Neural cell (in vitro differentiated cells): ENCODE data around the gene IL1RAPL2. TPM values are rescaled to one million over a fixed set of nuclear protein-coding genes. Genes with fewer than 3 reads are reported as not detected.
"Not testable (repeated sequence)": the region's sequence is repeated elsewhere in the genome, so short reads cannot be mapped to it uniquely, and the experiment has no call there.

Source experiments
- H2AFZ ChIP-seq: fragments of 200-600, 300-800 bp; sonication (generic), shearing (Covaris generic); 2 replicates; pipeline ENCODE4 v1.6.0; 2014; ENCODE audit warnings: low read depth, mild to moderate bottlenecking, antibody characterized with exemption, low read length, moderate library complexity
- H3F3A ChIP-seq: fragments of 200-600 bp; shearing (Covaris generic); 2 replicates; pipeline ENCODE4 v1.6.1; 2016; ENCODE audit warnings: mild to moderate bottlenecking, moderate library complexity, mixed read lengths, antibody characterized with exemption, low read length; ENCODE audit not compliant: insufficient read depth, poor library complexity, severe bottlenecking
- H3K27ac ChIP-seq: fragments of 200-600, 300-800 bp; sonication (generic), shearing (Covaris generic); 2 replicates; pipeline ENCODE4 v1.5.1; 2014; ENCODE audit warnings: mild to moderate bottlenecking, low read length, moderate library complexity
- H3K27me3 ChIP-seq: fragments of 300-800, 200-600 bp; sonication (generic), shearing (Covaris generic); 2 replicates; pipeline ENCODE4 v1.6.0; 2014; ENCODE audit warnings: mild to moderate bottlenecking, low read depth, low read length, moderate library complexity; ENCODE audit not compliant: insufficient read depth
- H3K36me3 ChIP-seq: fragments of 300-800, 200-600 bp; sonication (generic), shearing (Covaris generic); 2 replicates; pipeline ENCODE4 v1.5.1; 2014; ENCODE audit warnings: mild to moderate bottlenecking, antibody characterized with exemption, low read length, moderate library complexity; ENCODE audit not compliant: insufficient read depth
- H3K4me2 ChIP-seq: fragments of 300-800, 200-600 bp; sonication (generic), shearing (Covaris generic); 2 replicates; pipeline ENCODE4 v1.6.0; 2014; ENCODE audit warnings: mild to moderate bottlenecking, low read length
- H3K4me3 ChIP-seq: fragments of 300-800, 200-600 bp; sonication (generic), shearing (Covaris generic); 2 replicates; pipeline ENCODE4 v1.5.1; 2014; ENCODE audit warnings: mild to moderate bottlenecking, low read length, moderate library complexity
- H3K79me2 ChIP-seq: fragments of 200-600 bp; shearing (Covaris generic); replicated peaks from 2 replicates; pipeline ENCODE4 v1.6.0; 2014; ENCODE audit warnings: mild to moderate bottlenecking, low read length, moderate library complexity; ENCODE audit not compliant: insufficient read depth
- H3K9ac ChIP-seq: fragments of 300-800, 200-600 bp; sonication (generic), shearing (Covaris generic); 2 replicates; pipeline ENCODE4 v1.6.1; 2016; ENCODE audit warnings: mild to moderate bottlenecking, low read length, mixed read lengths
- H3K9me2 ChIP-seq: fragments of 200-600 bp; shearing (Covaris generic); 2 replicates; pipeline ENCODE4 v1.6.1; 2016; ENCODE audit warnings: mild to moderate bottlenecking, low read length, mixed read lengths; ENCODE audit not compliant: insufficient read depth
- H3K9me3 ChIP-seq: fragments of 200-600, 300-800 bp; sonication (generic), shearing (Covaris generic); 2 replicates; pipeline ENCODE4 v1.6.1; 2016; ENCODE audit warnings: mild to moderate bottlenecking, mixed run types, low read length, moderate library complexity, mixed read lengths
- H4K20me1 ChIP-seq: fragments of 200-600 bp; shearing (Covaris generic); 2 replicates; pipeline ENCODE4 v1.6.1; 2016; ENCODE audit warnings: mild to moderate bottlenecking, mixed run types; ENCODE audit not compliant: insufficient read depth
- EP300 ChIP-seq: fragments of 450-650 bp; conservative IDR thresholded peaks from 2 replicates; pipeline ENCODE4 v1.6.1; 2014; ENCODE audit warnings: antibody characterized with exemption, mild to moderate bottlenecking, moderate library complexity; ENCODE audit not compliant: poor library complexity, severe bottlenecking
- EZH2 ChIP-seq: fragments of 200-600, 300-800 bp; shearing (Covaris generic), sonication (generic); IDR thresholded peaks from 2 replicates; pipeline ENCODE4 v1.6.1; 2014; ENCODE audit warnings: antibody characterized with exemption, low read length, borderline replicate concordance, mild to moderate bottlenecking; ENCODE audit not compliant: insufficient read depth, poor library complexity, severe bottlenecking
- MXI1 ChIP-seq: fragments of 450-650 bp; conservative IDR thresholded peaks from 2 replicates; pipeline ENCODE4 v1.6.1; 2014; ENCODE audit warnings: antibody characterized with exemption, mild to moderate bottlenecking; ENCODE audit not compliant: poor library complexity, severe bottlenecking
- POLR2AphosphoS5 ChIP-seq: IDR thresholded peaks from 2 replicates; pipeline ENCODE4 v1.6.1; 2012
- RAD21 ChIP-seq: fragments of 450-650 bp; conservative IDR thresholded peaks from 2 replicates; pipeline ENCODE4 v1.6.1; 2014; ENCODE audit warnings: antibody characterized with exemption, mild to moderate bottlenecking, moderate library complexity
- SMC3 ChIP-seq: fragments of 450-650 bp; conservative IDR thresholded peaks from 2 replicates; pipeline ENCODE4 v1.6.1; 2014; ENCODE audit warnings: antibody characterized with exemption, mild to moderate bottlenecking, moderate library complexity; ENCODE audit not compliant: poor library complexity
- TAF1 ChIP-seq: IDR thresholded peaks from 2 replicates; pipeline ENCODE4 v1.6.1; 2012; ENCODE audit warnings: low read depth
- polyA plus RNA-seq: library from polyadenylated mRNA; depleted of rRNA; stranded (reverse); fragments of >200 nt; gene quantifications from 2 replicates; pipeline ENCODE4 v1.2.3, GENCODE V29; 2014
- TF ChIP-seq, protein P1 (sequence below): fragments of 450-650 bp; IDR thresholded peaks from 2 replicates; pipeline ENCODE4 v1.5.1; 2014; ENCODE audit warnings: antibody characterized with exemption, mild to moderate bottlenecking, moderate library complexity; ENCODE audit not compliant: poor library complexity, severe bottlenecking
- TF ChIP-seq, protein P2 (sequence below): IDR thresholded peaks from 2 replicates; pipeline ENCODE4 v1.6.1; 2012; ENCODE audit warnings: borderline replicate concordance

The IL1RAPL2 gene
- polyA plus RNA-seq, 1 donor from 2014 or later, result not detected

DNA sequence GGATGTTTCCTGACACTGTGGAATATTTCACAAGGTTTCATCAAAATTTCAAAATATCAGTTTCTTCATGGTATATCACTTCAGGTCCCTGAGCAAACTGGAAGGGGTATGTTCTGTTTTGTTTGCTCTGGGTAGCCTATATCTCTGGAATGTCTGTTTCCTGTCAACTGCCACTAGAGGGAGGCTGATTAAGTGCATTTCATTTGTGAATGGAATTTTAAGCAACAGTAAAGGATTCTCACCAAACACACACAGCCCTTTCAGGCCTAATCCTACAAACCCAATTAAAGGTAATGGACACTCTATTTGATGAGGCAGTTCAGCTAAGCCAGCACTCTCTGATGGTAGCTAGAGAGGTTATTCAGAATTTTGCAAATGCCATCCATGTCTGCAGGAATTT, 347.3 kb downstream of the IL1RAPL2 start:
- H3K36me3 ChIP-seq, result no peaks in the 10 kb centered on the region
- no peak overlapping the region for H3K9ac ChIP-seq
- H3K79me2 ChIP-seq, result no peaks in the 10 kb centered on the region
- no peaks in the 10 kb centered on the region for H4K20me1 ChIP-seq
- H3K4me3 ChIP-seq, result no peak overlapping the region
- no peak overlapping the region for H3K4me2 ChIP-seq
- TF ChIP-seq, protein P1, sequence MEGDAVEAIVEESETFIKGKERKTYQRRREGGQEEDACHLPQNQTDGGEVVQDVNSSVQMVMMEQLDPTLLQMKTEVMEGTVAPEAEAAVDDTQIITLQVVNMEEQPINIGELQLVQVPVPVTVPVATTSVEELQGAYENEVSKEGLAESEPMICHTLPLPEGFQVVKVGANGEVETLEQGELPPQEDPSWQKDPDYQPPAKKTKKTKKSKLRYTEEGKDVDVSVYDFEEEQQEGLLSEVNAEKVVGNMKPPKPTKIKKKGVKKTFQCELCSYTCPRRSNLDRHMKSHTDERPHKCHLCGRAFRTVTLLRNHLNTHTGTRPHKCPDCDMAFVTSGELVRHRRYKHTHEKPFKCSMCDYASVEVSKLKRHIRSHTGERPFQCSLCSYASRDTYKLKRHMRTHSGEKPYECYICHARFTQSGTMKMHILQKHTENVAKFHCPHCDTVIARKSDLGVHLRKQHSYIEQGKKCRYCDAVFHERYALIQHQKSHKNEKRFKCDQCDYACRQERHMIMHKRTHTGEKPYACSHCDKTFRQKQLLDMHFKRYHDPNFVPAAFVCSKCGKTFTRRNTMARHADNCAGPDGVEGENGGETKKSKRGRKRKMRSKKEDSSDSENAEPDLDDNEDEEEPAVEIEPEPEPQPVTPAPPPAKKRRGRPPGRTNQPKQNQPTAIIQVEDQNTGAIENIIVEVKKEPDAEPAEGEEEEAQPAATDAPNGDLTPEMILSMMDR, result peak; percentile 61
- TF ChIP-seq, protein P2, sequence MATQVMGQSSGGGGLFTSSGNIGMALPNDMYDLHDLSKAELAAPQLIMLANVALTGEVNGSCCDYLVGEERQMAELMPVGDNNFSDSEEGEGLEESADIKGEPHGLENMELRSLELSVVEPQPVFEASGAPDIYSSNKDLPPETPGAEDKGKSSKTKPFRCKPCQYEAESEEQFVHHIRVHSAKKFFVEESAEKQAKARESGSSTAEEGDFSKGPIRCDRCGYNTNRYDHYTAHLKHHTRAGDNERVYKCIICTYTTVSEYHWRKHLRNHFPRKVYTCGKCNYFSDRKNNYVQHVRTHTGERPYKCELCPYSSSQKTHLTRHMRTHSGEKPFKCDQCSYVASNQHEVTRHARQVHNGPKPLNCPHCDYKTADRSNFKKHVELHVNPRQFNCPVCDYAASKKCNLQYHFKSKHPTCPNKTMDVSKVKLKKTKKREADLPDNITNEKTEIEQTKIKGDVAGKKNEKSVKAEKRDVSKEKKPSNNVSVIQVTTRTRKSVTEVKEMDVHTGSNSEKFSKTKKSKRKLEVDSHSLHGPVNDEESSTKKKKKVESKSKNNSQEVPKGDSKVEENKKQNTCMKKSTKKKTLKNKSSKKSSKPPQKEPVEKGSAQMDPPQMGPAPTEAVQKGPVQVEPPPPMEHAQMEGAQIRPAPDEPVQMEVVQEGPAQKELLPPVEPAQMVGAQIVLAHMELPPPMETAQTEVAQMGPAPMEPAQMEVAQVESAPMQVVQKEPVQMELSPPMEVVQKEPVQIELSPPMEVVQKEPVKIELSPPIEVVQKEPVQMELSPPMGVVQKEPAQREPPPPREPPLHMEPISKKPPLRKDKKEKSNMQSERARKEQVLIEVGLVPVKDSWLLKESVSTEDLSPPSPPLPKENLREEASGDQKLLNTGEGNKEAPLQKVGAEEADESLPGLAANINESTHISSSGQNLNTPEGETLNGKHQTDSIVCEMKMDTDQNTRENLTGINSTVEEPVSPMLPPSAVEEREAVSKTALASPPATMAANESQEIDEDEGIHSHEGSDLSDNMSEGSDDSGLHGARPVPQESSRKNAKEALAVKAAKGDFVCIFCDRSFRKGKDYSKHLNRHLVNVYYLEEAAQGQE, result no peak
- TF ChIP-seq MXI1, result no peak
- TF ChIP-seq RAD21, result peak; percentile 51
- no peak for TF ChIP-seq TAF1
- no peak for TF ChIP-seq EZH2
- TF ChIP-seq EP300, result no peak
- no peak for TF ChIP-seq POLR2AphosphoS5
- TF ChIP-seq SMC3, result peak; percentile 62
- H3K9me3 ChIP-seq, result no peaks in the 10 kb centered on the region
- no peaks in the 10 kb centered on the region for H3K9me2 ChIP-seq
- H3K27me3 ChIP-seq, result no peaks in the 10 kb centered on the region
- H3K27ac ChIP-seq, result no peak overlapping the region
- no peaks in the 10 kb centered on the region for H3F3A ChIP-seq
- no peak overlapping the region for H2AFZ ChIP-seq

DNA sequence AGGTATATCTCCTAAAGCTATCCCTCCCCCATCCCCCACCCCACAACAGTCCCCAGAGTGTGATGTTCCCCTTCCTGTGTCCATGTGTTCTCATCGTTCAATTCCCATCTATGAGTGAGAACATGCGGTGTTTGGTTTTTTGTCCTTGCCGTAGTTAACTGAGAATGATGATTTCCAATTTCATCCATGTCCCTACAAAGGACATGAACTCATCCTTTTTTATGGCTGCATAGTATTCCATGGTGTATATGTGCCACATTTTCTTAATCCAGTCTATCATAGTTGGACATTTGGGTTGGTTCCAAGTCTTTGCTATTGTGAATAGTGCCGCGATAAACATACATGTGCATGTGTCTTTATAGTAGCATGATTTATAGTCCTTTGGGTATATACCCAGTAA, 348.7 kb downstream of the IL1RAPL2 start:
- H3K9me2 ChIP-seq, H3F3A ChIP-seq, H3K27ac ChIP-seq, H4K20me1 ChIP-seq, H3K27me3 ChIP-seq, H3K9ac ChIP-seq, H2AFZ ChIP-seq, H3K36me3 ChIP-seq, H3K4me2 ChIP-seq, H3K4me3 ChIP-seq, H3K9me3 ChIP-seq, H3K79me2 ChIP-seq: not testable (repeated sequence)

DNA sequence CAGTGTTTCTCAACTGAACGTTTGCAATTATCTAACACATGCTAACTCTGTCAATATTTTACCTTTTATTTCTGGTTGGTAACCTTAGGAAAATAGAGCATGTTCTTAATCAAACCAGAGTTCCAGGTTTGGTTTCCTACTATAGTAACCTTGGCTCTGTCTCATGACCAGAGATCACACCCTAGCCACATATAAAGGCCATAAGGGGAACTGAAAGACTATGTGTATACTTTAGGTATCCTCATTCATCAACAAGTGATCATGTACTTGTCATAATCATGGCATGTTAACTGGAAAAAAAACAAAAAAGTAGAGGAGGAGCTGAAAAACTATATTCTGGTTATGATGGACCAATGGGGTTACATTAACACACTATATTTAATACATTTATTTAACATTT, 352.1 kb downstream of the IL1RAPL2 start:
- Histone ChIP-seq H3K4me2 (no peak overlapping the region), H3F3A (no peaks in the 10 kb centered on the region), H3K27ac (no peak overlapping the region), H3K9me3 (no peaks in the 10 kb centered on the region), H3K36me3 (no peaks in the 10 kb centered on the region), H3K9ac (no peak overlapping the region), H2AFZ (no peak overlapping the region), H3K79me2 (no peaks in the 10 kb centered on the region), H3K27me3 (no peaks in the 10 kb centered on the region), H3K9me2 (no peaks in the 10 kb centered on the region), H3K4me3 (no peak overlapping the region), H4K20me1 (no peaks in the 10 kb centered on the region)
- TF ChIP-seq RAD21, result no peak
